Uterus (tissue), 4 donors: ENCODE data around the gene TULP1. TPM values are rescaled to one million over a fixed set of nuclear protein-coding genes. Genes with fewer than 3 reads are reported as not detected.

Source experiments
- DNase-seq, 2 donors: peaks; one replicate each; pipeline ENCODE4 v3.0.0-alpha.2; 2019 to 2020
- H3K27ac ChIP-seq, 2 donors: fragments of 200-600 bp; sonication (generic); 1 replicate in 1 of 2; 2 replicates in 1 of 2; pipeline ENCODE4 v1.5.1; 2016 to 2018
- H3K27me3 ChIP-seq, 2 donors: fragments of 200-600 bp; sonication (generic); one replicate each; pipeline ENCODE4 v1.5.1; 2018 to 2019; ENCODE audit warnings: control low read depth in 1 of 2
- H3K36me3 ChIP-seq, 2 donors: fragments of 200-600 bp; sonication (generic); one replicate each; pipeline ENCODE4 v1.5.1; 2019; ENCODE audit warnings: control low read depth in 1 of 2
- H3K4me1 ChIP-seq, 2 donors: fragments of 200-600 bp; sonication (generic); one replicate each; pipeline ENCODE4 v1.5.1; 2018 to 2019; ENCODE audit warnings: control low read depth in 1 of 2
- H3K4me3 ChIP-seq, 2 donors: fragments of 200-600 bp; sonication (generic); 1 replicate in 1 of 2; 2 replicates in 1 of 2; pipeline ENCODE4 v1.5.1; 2018 to 2019; ENCODE audit warnings: mild to moderate bottlenecking in 1 of 2
- H3K9me3 ChIP-seq, 2 donors: fragments of 200-600 bp; sonication (generic); one replicate each; pipeline ENCODE4 v1.5.1; 2019; ENCODE audit warnings: control low read depth in 1 of 2
- CTCF ChIP-seq, 4 experiments: fragments of 200-600 bp in 2 of 4; fragments of 450-650 bp in 2 of 4; sonication (generic) in 2 of 4; IDR thresholded peaks; one replicate each; pipeline ENCODE4 v1.5.1; 2016 to 2019; ENCODE audit warnings: antibody characterized with exemption in 4 of 4, mild to moderate bottlenecking in 2 of 4, moderate library complexity in 1 of 4
- POLR2A ChIP-seq, 2 donors: fragments of 450-650 bp; IDR thresholded peaks; one replicate each; pipeline ENCODE4 v1.6.1; 2016; ENCODE audit warnings: antibody characterized with exemption in 2 of 2, mild to moderate bottlenecking in 1 of 2, moderate library complexity in 1 of 2
- intact Hi-C: fragments of 100-400 bp; cut with DNase I; formaldehyde crosslinking; loops from one replicate; pipeline ENCODE4 v1.15.1; 2023; ENCODE audit warnings: low total_unique reads
- total RNA-seq, 4 donors: library from RNA; depleted of rRNA in 3 of 4; stranded (reverse); fragments of >200 nt in 3 of 4; gene quantifications; one replicate each; pipeline versions ENCODE4 v1.1.0 to v1.2.4, GENCODE V29; 2014 to 2023
- donor health status: DM: yes; HTN: yes; CAD: no.

The TULP1 gene
- total RNA-seq, result 1 to 10 TPM in 3 of 4 donors, not detected in 1; 1.6 to 3.2 (median 2.1) TPM

- Histone ChIP-seq H3K9me3 (no peaks in the 10 kb centered on the region), H3K4me1 (peaks cover 0 to 8% of the 10 kb centered on the region in 2 donors), H3K27ac (no peak within 1 kb of the TSS), H3K36me3 (no peaks in the 10 kb centered on the region), H3K27me3 (no peaks in the 10 kb centered on the region), H3K4me3 (peak within 1 kb of the TSS; percentile 7 to 27)
- no peak for TF ChIP-seq POLR2A (IDR thresholded peaks at IDR 0.05)
- TF ChIP-seq CTCF (IDR thresholded peaks at IDR 0.05), result no peak
- intact Hi-C loops, result no loop called here
- DNase-seq, result no peak
Observed at GRCh38 chr6:35512740-35513139, at the start of gene TULP1. Gene TULP1, minus strand, starts transcription at chr6:35512896. Its CDS starts 38 bp downstream, at chr6:35512858.

- Histone ChIP-seq H3K4me3 (no peak overlapping the region), H3K27ac (no peak overlapping the region), H3K4me1 (no peaks in the 10 kb centered on the region), H3K27me3 (no peaks in the 10 kb centered on the region), H3K9me3 (no peaks in the 10 kb centered on the region), H3K36me3 (no peaks in the 10 kb centered on the region)
- intact Hi-C loops, result no loop called here
- DNase-seq, result no peak
- TF ChIP-seq POLR2A (IDR thresholded peaks at IDR 0.05), result no peak
- no peak for TF ChIP-seq CTCF (IDR thresholded peaks at IDR 0.05)
Observed at GRCh38 chr6:35562060-35562459, 49.4 kb upstream of the TULP1 start.

GRCh38 chr6:35561113-35561512 lies 48.4 kb upstream of the TULP1 start:
- no peak for TF ChIP-seq CTCF (IDR thresholded peaks at IDR 0.05)
- no peak for TF ChIP-seq POLR2A (IDR thresholded peaks at IDR 0.05)
- no peaks in the 10 kb centered on the region for H3K9me3 ChIP-seq
- H3K4me1 ChIP-seq, result no peaks in the 10 kb centered on the region
- DNase-seq, result no peak
- H3K27ac ChIP-seq, result no peak overlapping the region
- no peaks in the 10 kb centered on the region for H3K36me3 ChIP-seq
- intact Hi-C loops, result no loop called here
- H3K27me3 ChIP-seq, result no peaks in the 10 kb centered on the region
- H3K4me3 ChIP-seq, result no peak overlapping the region

GRCh38 chr6:35558571-35558970 lies 45.9 kb upstream of the TULP1 start:
- Histone ChIP-seq H3K36me3 (no peaks in the 10 kb centered on the region), H3K4me1 (no peaks in the 10 kb centered on the region), H3K9me3 (no peaks in the 10 kb centered on the region), H3K27me3 (no peaks in the 10 kb centered on the region), H3K27ac (no peak overlapping the region), H3K4me3 (no peak overlapping the region)
- DNase-seq, result no peak
- intact Hi-C loops, result no loop called here
- TF ChIP-seq CTCF (IDR thresholded peaks at IDR 0.05) (no peak), POLR2A (IDR thresholded peaks at IDR 0.05) (no peak)

GRCh38 chr6:35557239-35557638 lies 44.5 kb upstream of the TULP1 start:
- intact Hi-C loops, result no loop called here
- TF ChIP-seq POLR2A (IDR thresholded peaks at IDR 0.05) (no peak), CTCF (IDR thresholded peaks at IDR 0.05) (no peak)
- no peak for DNase-seq
- Histone ChIP-seq H3K4me3 (no peak overlapping the region), H3K27me3 (no peaks in the 10 kb centered on the region), H3K9me3 (no peaks in the 10 kb centered on the region), H3K36me3 (no peaks in the 10 kb centered on the region), H3K4me1 (no peaks in the 10 kb centered on the region), H3K27ac (no peak overlapping the region)
